HEK293 (cell line): ENCODE results near the gene MTA3.
"Not testable (repeated sequence)": the region's sequence is repeated elsewhere in the genome, so short reads cannot be mapped to it uniquely, and the experiment has no call there.

ENCODE experiments used
- CTCF ChIA-PET: fragments of 350-600 bp; formaldehyde crosslinking; extraction: SDS; loops from one replicate; lab custom pipeline; 2021; ENCODE audit warnings: antibody characterized with exemption; lab: Yijun Ruan, JAX
- POLR2A ChIA-PET: fragments of 300-600 bp; formaldehyde crosslinking; extraction: SDS; loops from one replicate; lab custom pipeline; 2020; ENCODE audit warnings: antibody characterized with exemption, inconsistent platforms; lab: Yijun Ruan, JAX
- H3K27ac ChIP-seq: fragments of 200-500 bp; sonication (Bioruptor generic); 2 replicates; pipeline ENCODE4 v1.5.1; 2014; ENCODE audit warnings: low read depth, low read length, control low read depth, inconsistent platforms; ENCODE audit errors: extremely low read depth
- H3K36me3 ChIP-seq, 2 experiments: fragments of 200-500 bp in 1 of 2; sonication (Bioruptor generic) in 1 of 2; 1 replicate in 1 of 2; 2 replicates in 1 of 2; pipeline ENCODE4 v1.5.1; 2014 to 2017; ENCODE audit warnings: inconsistent platforms in 2 of 2, low read length in 2 of 2; ENCODE audit not compliant: control insufficient read depth in 2 of 2, insufficient read depth in 1 of 2
- H3K4me1 ChIP-seq: fragments of 200-500 bp; sonication (Bioruptor generic); 2 replicates; pipeline ENCODE4 v1.5.1; 2014; ENCODE audit warnings: mild to moderate bottlenecking, low read length, inconsistent platforms; ENCODE audit not compliant: control insufficient read depth, insufficient read depth
- H3K4me3 ChIP-seq: 2 replicates; pipeline ENCODE4 v1.5.1; 2011; ENCODE audit warnings: low read depth, mild to moderate bottlenecking, control low read depth, low read length, moderate library complexity
- H3K9me3 ChIP-seq: fragments of 200-500 bp; sonication (Bioruptor generic); 2 replicates; pipeline ENCODE4 v1.5.1; 2014; ENCODE audit warnings: low read depth, low read length, inconsistent platforms; ENCODE audit not compliant: control insufficient read depth, insufficient read depth
- BCL11A ChIP-seq: fragments of 450-650 bp; formaldehyde crosslinking; IDR thresholded peaks from 2 replicates; pipeline ENCODE4 v1.5.1; 2016; ENCODE audit warnings: low read depth, missing biosample characterization, missing genetic modification characterization
- GLI4 ChIP-seq: fragments of 450-650 bp; formaldehyde crosslinking; IDR thresholded peaks from 2 replicates; pipeline ENCODE4 v1.5.1; 2016; ENCODE audit warnings: missing biosample characterization, missing genetic modification characterization
- KLF16 ChIP-seq: fragments of 450-650 bp; formaldehyde crosslinking; IDR thresholded peaks from 2 replicates; pipeline ENCODE4 v1.5.1; 2017; ENCODE audit warnings: missing biosample characterization, missing genetic modification characterization
- KLF8 ChIP-seq: fragments of 450-650 bp; formaldehyde crosslinking; IDR thresholded peaks from 2 replicates; pipeline ENCODE4 v1.5.1; 2016; ENCODE audit warnings: missing biosample characterization, missing genetic modification characterization
- PBX3 ChIP-seq: sonication (generic); formaldehyde crosslinking; IDR thresholded peaks from 2 replicates; pipeline ENCODE4 v1.8.1; 2022; ENCODE audit warnings: mild to moderate bottlenecking, moderate library complexity, missing genetic modification reagents
- ZBTB20 ChIP-seq: fragments of 450-650 bp; formaldehyde crosslinking; IDR thresholded peaks from 2 replicates; pipeline ENCODE4 v1.5.1; 2016; ENCODE audit warnings: missing biosample characterization, missing genetic modification characterization
- ZNF157 ChIP-seq: fragments of 450-650 bp; formaldehyde crosslinking; IDR thresholded peaks from 2 replicates; pipeline ENCODE4 v1.5.1; 2016; ENCODE audit warnings: missing biosample characterization, missing genetic modification characterization
- ZNF184 ChIP-seq: fragments of 450-650 bp; IDR thresholded peaks from 2 replicates; pipeline ENCODE4 v1.5.1; 2018; ENCODE audit warnings: missing biosample characterization, mild to moderate bottlenecking, missing genetic modification characterization
- ZNF202 ChIP-seq: fragments of 450-650 bp; formaldehyde crosslinking; IDR thresholded peaks from 2 replicates; pipeline ENCODE4 v1.5.1; 2016; ENCODE audit warnings: missing biosample characterization, missing genetic modification characterization, borderline replicate concordance
- ZNF24 ChIP-seq: fragments of 450-650 bp; formaldehyde crosslinking; IDR thresholded peaks from 2 replicates; pipeline ENCODE4 v1.5.1; 2016; ENCODE audit warnings: missing biosample characterization, missing genetic modification characterization
- ZNF311 ChIP-seq: fragments of 450-650 bp; formaldehyde crosslinking; IDR thresholded peaks from 2 replicates; pipeline ENCODE4 v1.5.1; 2017; ENCODE audit warnings: missing biosample characterization, missing genetic modification characterization, borderline replicate concordance
- ZNF394 ChIP-seq: fragments of 450-650 bp; formaldehyde crosslinking; IDR thresholded peaks from 2 replicates; pipeline ENCODE4 v1.5.1; 2016; ENCODE audit warnings: missing biosample characterization, missing genetic modification characterization, mild to moderate bottlenecking, moderate library complexity, borderline replicate concordance
- ZNF561 ChIP-seq: fragments of 450-650 bp; IDR thresholded peaks from 2 replicates; pipeline ENCODE4 v1.5.1; 2018; ENCODE audit warnings: missing biosample characterization, missing genetic modification characterization, borderline replicate concordance
- ZNF596 ChIP-seq: fragments of 450-650 bp; IDR thresholded peaks from 2 replicates; pipeline ENCODE4 v1.5.0; 2018; ENCODE audit warnings: missing biosample characterization, mild to moderate bottlenecking, missing genetic modification characterization, moderate library complexity
- ZNF623 ChIP-seq: fragments of 450-650 bp; formaldehyde crosslinking; IDR thresholded peaks from 2 replicates; pipeline ENCODE4 v1.5.1; 2016; ENCODE audit warnings: missing biosample characterization, missing genetic modification characterization
- ZNF624 ChIP-seq: fragments of 450-650 bp; formaldehyde crosslinking; IDR thresholded peaks from 2 replicates; pipeline ENCODE4 v1.5.1; 2017; ENCODE audit warnings: missing biosample characterization, missing genetic modification characterization
- ZNF704 ChIP-seq: fragments of 450-650 bp; formaldehyde crosslinking; IDR thresholded peaks from 2 replicates; pipeline ENCODE4 v1.5.1; 2016; ENCODE audit warnings: missing biosample characterization, missing genetic modification characterization
- ZNF830 ChIP-seq: fragments of 450-650 bp; IDR thresholded peaks from 2 replicates; pipeline ENCODE4 v1.5.0; 2018; ENCODE audit warnings: missing biosample characterization, missing genetic modification characterization, low read depth, mild to moderate bottlenecking, moderate library complexity
- ZNF843 ChIP-seq: fragments of 450-650 bp; formaldehyde crosslinking; IDR thresholded peaks from 2 replicates; pipeline ENCODE4 v1.5.1; 2016; ENCODE audit warnings: missing biosample characterization, missing genetic modification characterization
- ZXDB ChIP-seq: fragments of 450-650 bp; formaldehyde crosslinking; IDR thresholded peaks from 2 replicates; pipeline ENCODE4 v1.5.1; 2016; ENCODE audit warnings: missing biosample characterization, missing genetic modification characterization
- TF ChIP-seq, protein P1 (sequence below): fragments of 450-650 bp; formaldehyde crosslinking; IDR thresholded peaks from 2 replicates; pipeline ENCODE4 v1.5.1; 2017; ENCODE audit warnings: missing biosample characterization, missing genetic modification characterization

The MTA3 gene

DNA sequence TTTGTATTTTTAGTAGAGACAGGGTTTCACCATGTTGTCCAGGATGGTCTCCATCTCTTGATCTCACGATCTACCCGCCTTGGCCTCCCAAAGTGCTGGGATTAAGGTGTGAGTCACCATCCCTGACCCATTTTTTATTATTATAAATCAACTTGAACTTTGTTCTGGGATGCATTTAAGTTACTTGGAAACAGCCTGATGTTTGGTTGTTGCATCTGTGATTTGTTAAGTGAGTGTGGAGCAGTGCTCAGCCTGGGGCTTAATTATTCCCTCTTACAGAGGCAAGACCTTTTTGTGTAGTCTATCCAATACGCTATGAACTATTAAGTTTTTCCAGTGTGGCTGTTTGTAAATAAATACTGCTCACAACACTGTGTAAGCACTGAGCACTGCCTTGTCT lies 32.6 kb downstream of the MTA3 start:
- Histone ChIP-seq H3K4me1 (peaks cover 9% of the 10 kb centered on the region), H3K27ac (no peak overlapping the region), H3K9me3 (no peaks in the 10 kb centered on the region), H3K36me3 (peaks cover 0 to 4% of the 10 kb centered on the region in 2 experiments; a peak in 2 of 3 replicates), H3K4me3 (no peak overlapping the region)
- TF ChIP-seq GLI4 (tag by site-specific recombination) (no peak), ZNF843 (tag by site-specific recombination) (no peak), ZNF704 (tag by site-specific recombination) (no peak), KLF8 (no peak), ZNF830 (tag by site-specific recombination) (no peak), ZXDB (tag by site-specific recombination) (no peak), ZNF311 (no peak)
- ChIA-PET POLR2A (no interaction called here), CTCF (interaction anchor here (0.5 kb wide), 1 partner anchor 22 kb away, joined by 4 read pairs; no protein-coding TSS in a partner anchor)

GRCh38 chr2:42602218-42602875 lies 33.9 kb downstream of the MTA3 start:
- H3K36me3 ChIP-seq = peaks cover 0 to 4% of the 10 kb centered on the region in 2 experiments; a peak in 2 of 3 replicates
- TF ChIP-seq PBX3 (CRISPR knock-in tag) = no peak
- TF ChIP-seq ZNF624 = no peak
- TF ChIP-seq ZNF157 = no peak
- TF ChIP-seq ZNF394 (tag by site-specific recombination) = no peak
- TF ChIP-seq ZNF184 (tag by site-specific recombination) = no peak
- H3K27ac ChIP-seq = no peak overlapping the region
- ChIA-PET CTCF (interaction anchor here (0.6 kb wide), 1 partner anchor 431 kb away, joined by 3 read pairs; no protein-coding TSS in a partner anchor), POLR2A (no interaction called here)
- H3K4me1 ChIP-seq = peaks cover 9% of the 10 kb centered on the region
- H3K9me3 ChIP-seq = no peaks in the 10 kb centered on the region
- H3K4me3 ChIP-seq = no peak overlapping the region

- H3K36me3 ChIP-seq = peaks cover 0 to 4% of the 10 kb centered on the region in 2 experiments; a peak in 2 of 3 replicates
- ChIA-PET CTCF (no interaction called here), POLR2A (no interaction called here)
- H3K4me1 ChIP-seq = peaks cover 9% of the 10 kb centered on the region
- H3K9me3 ChIP-seq = no peaks in the 10 kb centered on the region
- no peak overlapping the region for H3K4me3 ChIP-seq
- no peak for TF ChIP-seq ZNF561 (tag by site-specific recombination)
- no peak for TF ChIP-seq ZBTB20 (tag by site-specific recombination)
- no peak for TF ChIP-seq ZNF623 (tag by site-specific recombination)
- TF ChIP-seq, protein P1, sequence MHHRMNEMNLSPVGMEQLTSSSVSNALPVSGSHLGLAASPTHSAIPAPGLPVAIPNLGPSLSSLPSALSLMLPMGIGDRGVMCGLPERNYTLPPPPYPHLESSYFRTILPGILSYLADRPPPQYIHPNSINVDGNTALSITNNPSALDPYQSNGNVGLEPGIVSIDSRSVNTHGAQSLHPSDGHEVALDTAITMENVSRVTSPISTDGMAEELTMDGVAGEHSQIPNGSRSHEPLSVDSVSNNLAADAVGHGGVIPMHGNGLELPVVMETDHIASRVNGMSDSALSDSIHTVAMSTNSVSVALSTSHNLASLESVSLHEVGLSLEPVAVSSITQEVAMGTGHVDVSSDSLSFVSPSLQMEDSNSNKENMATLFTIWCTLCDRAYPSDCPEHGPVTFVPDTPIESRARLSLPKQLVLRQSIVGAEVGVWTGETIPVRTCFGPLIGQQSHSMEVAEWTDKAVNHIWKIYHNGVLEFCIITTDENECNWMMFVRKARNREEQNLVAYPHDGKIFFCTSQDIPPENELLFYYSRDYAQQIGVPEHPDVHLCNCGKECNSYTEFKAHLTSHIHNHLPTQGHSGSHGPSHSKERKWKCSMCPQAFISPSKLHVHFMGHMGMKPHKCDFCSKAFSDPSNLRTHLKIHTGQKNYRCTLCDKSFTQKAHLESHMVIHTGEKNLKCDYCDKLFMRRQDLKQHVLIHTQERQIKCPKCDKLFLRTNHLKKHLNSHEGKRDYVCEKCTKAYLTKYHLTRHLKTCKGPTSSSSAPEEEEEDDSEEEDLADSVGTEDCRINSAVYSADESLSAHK (tag by site-specific recombination) = no peak
- no peak for TF ChIP-seq ZNF24
- TF ChIP-seq BCL11A = no peak
- no peak for TF ChIP-seq ZNF596
- no peak for TF ChIP-seq ZNF202 (tag by site-specific recombination)
- TF ChIP-seq KLF16 = no peak
- no peak overlapping the region for H3K27ac ChIP-seq
Observed at GRCh38 chr2:42602876-42603219, 34.4 kb downstream of the MTA3 start.

GRCh38 chr2:42604341-42604867 lies 36.0 kb downstream of the MTA3 start:
- H3K9me3 ChIP-seq, H3K4me1 ChIP-seq, POLR2A ChIA-PET, H3K4me3 ChIP-seq, H3K27ac ChIP-seq: not testable (repeated sequence)
- peaks cover 8 to 11% of the 10 kb centered on the region in 2 experiments for H3K36me3 ChIP-seq
- CTCF ChIA-PET = interaction anchor here (0.6 to 0.7 kb wide), 2 partner anchors 608 to 993 kb away, joined by 3 to 4 read pairs; no protein-coding TSS in a partner anchor

DNA sequence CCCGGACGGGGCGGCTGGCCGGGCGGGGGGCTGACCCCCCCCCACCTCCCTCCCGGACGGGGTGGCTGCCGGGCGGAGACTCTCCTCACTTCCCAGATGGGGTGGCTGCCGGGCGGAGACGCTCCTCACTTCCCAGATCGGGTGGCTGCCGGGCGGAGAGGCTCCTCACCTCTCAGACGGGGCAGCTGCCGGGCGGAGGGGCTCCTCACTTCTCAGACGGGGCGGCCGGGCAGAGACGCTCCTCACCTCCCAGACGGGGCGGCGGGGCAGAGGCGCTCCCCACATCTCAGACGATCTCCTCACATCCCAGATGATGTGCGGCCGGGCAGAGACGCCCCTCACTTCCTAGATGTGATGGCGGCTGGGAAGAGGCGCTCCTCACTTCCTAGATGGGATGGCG lies 37.7 kb downstream of the MTA3 start:
- H3K4me1 ChIP-seq, CTCF ChIA-PET, H3K4me3 ChIP-seq, H3K27ac ChIP-seq, H3K9me3 ChIP-seq, POLR2A ChIA-PET: not testable (repeated sequence)
- H3K36me3 ChIP-seq = peaks cover 21 to 24% of the 10 kb centered on the region in 2 experiments
